ENCODE data around the gene COMMD1. TPM values are rescaled to one million over a fixed set of nuclear protein-coding genes. Genes with fewer than 3 reads are reported as not detected.

COMMD1 gene
- polyA plus RNA-seq, 1 donor from 2014 or later = 69.1 TPM

GRCh38 chr2:62054029-62054791 lies 148.7 kb downstream of the COMMD1 start:
- Histone ChIP-seq H3K4me3 (ENCODE audit: low read length) (no peak overlapping the region), H3K9ac (ENCODE audit: low read length) (no peak overlapping the region), H2AFZ (ENCODE audit: low read depth, low read length) (no peak overlapping the region), H3K4me2 (ENCODE audit: low read length) (no peak overlapping the region), H4K20me1 (ENCODE audit: insufficient read depth) (no peaks in the 10 kb centered on the region), H3K79me2 (replicated peaks; ENCODE audit: insufficient read depth, low read length) (no peaks in the 10 kb centered on the region), H3K9me3 (ENCODE audit: low read length) (no peaks in the 10 kb centered on the region), H3F3A (ENCODE audit: insufficient read depth, low read length, poor library complexity, severe bottlenecking) (no peaks in the 10 kb centered on the region), H3K27me3 (ENCODE audit: insufficient read depth, low read depth, low read length) (no peaks in the 10 kb centered on the region), H3K9me2 (ENCODE audit: insufficient read depth, low read length) (no peaks in the 10 kb centered on the region), H3K36me3 (ENCODE audit: insufficient read depth, low read length) (no peaks in the 10 kb centered on the region), H3K27ac (ENCODE audit: low read length) (no peak overlapping the region)
- TF ChIP-seq RAD21 (conservative IDR thresholded peaks at IDR 0.05) (no peak), POLR2AphosphoS5 (IDR thresholded peaks at IDR 0.05) (no peak), REST (IDR thresholded peaks at IDR 0.05; ENCODE audit: borderline replicate concordance) (no peak), TAF1 (IDR thresholded peaks at IDR 0.05; ENCODE audit: low read depth) (no peak), EP300 (conservative IDR thresholded peaks at IDR 0.05; ENCODE audit: poor library complexity, severe bottlenecking) (no peak), CTCF (IDR thresholded peaks at IDR 0.05; ENCODE audit: poor library complexity, severe bottlenecking) (no peak), SMC3 (conservative IDR thresholded peaks at IDR 0.05; ENCODE audit: poor library complexity) (no peak), EZH2 (IDR thresholded peaks at IDR 0.05; ENCODE audit: borderline replicate concordance, insufficient read depth, low read length, poor library complexity, severe bottlenecking) (no peak), MXI1 (conservative IDR thresholded peaks at IDR 0.05; ENCODE audit: poor library complexity, severe bottlenecking) (no peak)

GRCh38 chr2:62054916-62055450 lies 149.5 kb downstream of the COMMD1 start:
- Histone ChIP-seq H2AFZ (ENCODE audit: low read depth, low read length) (no peak overlapping the region), H3K4me2 (ENCODE audit: low read length) (no peak overlapping the region), H3K4me3 (ENCODE audit: low read length) (no peak overlapping the region), H3F3A (ENCODE audit: insufficient read depth, low read length, poor library complexity, severe bottlenecking) (no peaks in the 10 kb centered on the region), H4K20me1 (ENCODE audit: insufficient read depth) (no peaks in the 10 kb centered on the region), H3K79me2 (replicated peaks; ENCODE audit: insufficient read depth, low read length) (no peaks in the 10 kb centered on the region), H3K9me3 (ENCODE audit: low read length) (no peaks in the 10 kb centered on the region), H3K27me3 (ENCODE audit: insufficient read depth, low read depth, low read length) (no peaks in the 10 kb centered on the region), H3K9ac (ENCODE audit: low read length) (no peak overlapping the region), H3K9me2 (ENCODE audit: insufficient read depth, low read length) (no peaks in the 10 kb centered on the region), H3K27ac (ENCODE audit: low read length) (no peak overlapping the region), H3K36me3 (ENCODE audit: insufficient read depth, low read length) (no peaks in the 10 kb centered on the region)
- TF ChIP-seq RAD21 (conservative IDR thresholded peaks at IDR 0.05) (no peak), EP300 (conservative IDR thresholded peaks at IDR 0.05; ENCODE audit: poor library complexity, severe bottlenecking) (no peak), EZH2 (IDR thresholded peaks at IDR 0.05; ENCODE audit: borderline replicate concordance, insufficient read depth, low read length, poor library complexity, severe bottlenecking) (no peak), REST (IDR thresholded peaks at IDR 0.05; ENCODE audit: borderline replicate concordance) (no peak), SMC3 (conservative IDR thresholded peaks at IDR 0.05; ENCODE audit: poor library complexity) (no peak), TAF1 (IDR thresholded peaks at IDR 0.05; ENCODE audit: low read depth) (no peak), MXI1 (conservative IDR thresholded peaks at IDR 0.05; ENCODE audit: poor library complexity, severe bottlenecking) (no peak), CTCF (IDR thresholded peaks at IDR 0.05; ENCODE audit: poor library complexity, severe bottlenecking) (no peak), POLR2AphosphoS5 (IDR thresholded peaks at IDR 0.05) (no peak)
